GM23338 (cell line): ENCODE measurements around the gene TNFAIP1.

Experiments used
- EZH2 ChIP-seq: fragments of 200-600 bp; sonication (generic); IDR thresholded peaks from one replicate; pipeline ENCODE4 v1.8.0; 2017; ENCODE audit warnings: antibody characterized with exemption, mild to moderate bottlenecking, low read depth; ENCODE audit not compliant: unreplicated experiment
- JUNB ChIP-seq: IDR thresholded peaks from one replicate; pipeline ENCODE4 v1.6.1; 2016; ENCODE audit warnings: antibody characterized with exemption; ENCODE audit not compliant: unreplicated experiment
- POLR2AphosphoS5 ChIP-seq: IDR thresholded peaks from 2 replicates; pipeline ENCODE4 v1.6.1; 2016; ENCODE audit warnings: antibody characterized with exemption, low read depth
- REST ChIP-seq: IDR thresholded peaks from one replicate; pipeline ENCODE4 v1.6.1; 2018; ENCODE audit warnings: antibody characterized with exemption; ENCODE audit not compliant: unreplicated experiment
- TF ChIP-seq, protein P1 (sequence below), 2 experiments: fragments of 200-600 bp in 1 of 2; sonication (generic) in 1 of 2; conservative IDR thresholded peaks; 2 replicates each; pipeline versions ENCODE4 v1.5.1 to v1.6.1; 2016 to 2017; ENCODE audit warnings: antibody characterized with exemption in 2 of 2, low read depth in 2 of 2, mild to moderate bottlenecking in 2 of 2, moderate library complexity in 1 of 2

DNA sequence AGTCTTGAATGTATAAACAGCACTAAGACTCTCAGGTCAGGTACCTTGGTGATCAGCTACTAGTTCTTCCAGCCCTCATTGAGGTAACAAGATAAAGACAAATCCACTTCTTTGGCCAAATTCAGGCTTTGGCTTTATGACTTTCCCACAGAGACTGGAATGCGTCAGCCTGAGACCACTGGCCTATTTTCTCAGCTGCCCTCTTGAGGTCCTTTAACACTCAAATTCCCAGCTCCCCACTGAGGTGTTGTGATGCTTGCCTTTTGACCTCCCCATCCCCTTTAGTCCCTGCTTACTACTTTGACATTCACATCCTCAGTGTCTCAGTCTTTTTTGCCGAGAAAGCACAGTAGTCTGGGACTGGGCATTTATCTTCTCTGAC, 10.6 kb downstream of the TNFAIP1 start:
- TF ChIP-seq, protein P1, sequence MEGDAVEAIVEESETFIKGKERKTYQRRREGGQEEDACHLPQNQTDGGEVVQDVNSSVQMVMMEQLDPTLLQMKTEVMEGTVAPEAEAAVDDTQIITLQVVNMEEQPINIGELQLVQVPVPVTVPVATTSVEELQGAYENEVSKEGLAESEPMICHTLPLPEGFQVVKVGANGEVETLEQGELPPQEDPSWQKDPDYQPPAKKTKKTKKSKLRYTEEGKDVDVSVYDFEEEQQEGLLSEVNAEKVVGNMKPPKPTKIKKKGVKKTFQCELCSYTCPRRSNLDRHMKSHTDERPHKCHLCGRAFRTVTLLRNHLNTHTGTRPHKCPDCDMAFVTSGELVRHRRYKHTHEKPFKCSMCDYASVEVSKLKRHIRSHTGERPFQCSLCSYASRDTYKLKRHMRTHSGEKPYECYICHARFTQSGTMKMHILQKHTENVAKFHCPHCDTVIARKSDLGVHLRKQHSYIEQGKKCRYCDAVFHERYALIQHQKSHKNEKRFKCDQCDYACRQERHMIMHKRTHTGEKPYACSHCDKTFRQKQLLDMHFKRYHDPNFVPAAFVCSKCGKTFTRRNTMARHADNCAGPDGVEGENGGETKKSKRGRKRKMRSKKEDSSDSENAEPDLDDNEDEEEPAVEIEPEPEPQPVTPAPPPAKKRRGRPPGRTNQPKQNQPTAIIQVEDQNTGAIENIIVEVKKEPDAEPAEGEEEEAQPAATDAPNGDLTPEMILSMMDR (conservative IDR thresholded peaks at IDR 0.05; ENCODE audit: low read depth in 2 of 2): no peak
- no peak for TF ChIP-seq POLR2AphosphoS5
- no peak for TF ChIP-seq EZH2
- no peak for TF ChIP-seq REST
- TF ChIP-seq JUNB: no peak
